ENCODE data around the gene SLC45A1. TPM values are rescaled to one million over a fixed set of nuclear protein-coding genes. Genes with fewer than 3 reads are reported as not detected.
A peak's percentile ranks its signal among the peaks of the same experiment; 100 is the strongest.
"Not testable (repeated sequence)": the region's sequence is repeated elsewhere in the genome, so short reads cannot be mapped to it uniquely, and the experiment has no call there.

The SLC45A1 gene
- total RNA-seq: 1.8 TPM
- long read RNA-seq, partial matches to known transcripts: 0 of 7 reads
- long read RNA-seq, other reads (novel, unspliced or antisense): 2 of 7 reads

- DNase-seq: peak; percentile 85
- Histone ChIP-seq H3K9me3 (replicated peaks) (no peaks in the 10 kb centered on the region), H3K27ac (replicated peaks) (peak within 1 kb of the TSS; percentile 67), H3K27me3 (ENCODE audit: low read depth) (no peaks in the 10 kb centered on the region), H3K4me3 (peak within 1 kb of the TSS; percentile 85), H3K36me3 (no peaks in the 10 kb centered on the region), H3K4me1 (peaks cover 37% of the 10 kb centered on the region)
- no peak for TF ChIP-seq CTCF (IDR thresholded peaks at IDR 0.05; ENCODE audit: borderline replicate concordance)
- intact Hi-C loops (cut with micrococcal nuclease): no loop called here
Observed at GRCh38 chr1:8317647-8318381, at the start of gene SLC45A1. TSS of gene SLC45A1 (plus strand) at chr1:8318114. CDS start at chr1:8324330, 6,216 bp downstream.

GRCh38 chr1:8273036-8273435, 44.9 kb upstream of the SLC45A1 start:
- Histone ChIP-seq H3K9me3 (replicated peaks) (no peaks in the 10 kb centered on the region), H3K4me1 (no peaks in the 10 kb centered on the region), H3K36me3 (no peaks in the 10 kb centered on the region), H3K4me3 (no peak overlapping the region), H3K27me3 (ENCODE audit: low read depth) (peaks cover 11% of the 10 kb centered on the region), H3K27ac (replicated peaks) (no peak overlapping the region)
- intact Hi-C loops (cut with micrococcal nuclease): no loop called here
- no peak for TF ChIP-seq CTCF (IDR thresholded peaks at IDR 0.05; ENCODE audit: borderline replicate concordance)
- no peak for DNase-seq

DNA sequence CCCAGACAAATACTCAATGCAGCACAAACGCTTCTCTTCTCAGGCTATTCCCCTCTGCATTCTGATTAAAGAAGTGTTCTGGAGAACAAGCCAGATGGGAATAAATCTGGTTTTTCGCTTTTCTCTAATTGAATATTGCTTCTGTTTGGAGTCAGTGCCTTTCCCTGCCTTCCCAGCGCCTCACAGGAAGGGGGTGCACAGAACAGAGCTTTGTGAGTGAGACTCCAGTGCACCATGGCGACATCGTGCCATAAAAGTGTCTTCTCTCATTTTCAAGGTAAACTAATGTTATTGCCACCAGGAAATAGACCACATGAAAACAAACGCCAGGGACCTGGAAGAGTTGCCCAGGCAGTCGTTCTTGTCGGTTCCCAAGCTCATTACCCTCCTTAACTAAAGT, 43.6 kb upstream of the SLC45A1 start:
- Histone ChIP-seq H3K4me1 (no peaks in the 10 kb centered on the region), H3K27ac (replicated peaks) (no peak overlapping the region), H3K4me3 (no peak overlapping the region), H3K36me3 (no peaks in the 10 kb centered on the region), H3K27me3 (ENCODE audit: low read depth) (peaks cover 11% of the 10 kb centered on the region), H3K9me3 (replicated peaks) (no peaks in the 10 kb centered on the region)
- TF ChIP-seq CTCF (IDR thresholded peaks at IDR 0.05; ENCODE audit: borderline replicate concordance): no peak
- intact Hi-C loops (cut with micrococcal nuclease): no loop called here
- no peak for DNase-seq

- intact Hi-C loops (cut with micrococcal nuclease): no loop called here
- Histone ChIP-seq H3K4me1 (no peaks in the 10 kb centered on the region), H3K4me3 (no peak overlapping the region), H3K36me3 (no peaks in the 10 kb centered on the region), H3K27me3 (ENCODE audit: low read depth) (peaks cover 11% of the 10 kb centered on the region), H3K27ac (replicated peaks) (no peak overlapping the region), H3K9me3 (replicated peaks) (no peaks in the 10 kb centered on the region)
- no peak for DNase-seq
- no peak for TF ChIP-seq CTCF (IDR thresholded peaks at IDR 0.05; ENCODE audit: borderline replicate concordance)
Observed at GRCh38 chr1:8276173-8276914, 41.6 kb upstream of the SLC45A1 start.

DNA sequence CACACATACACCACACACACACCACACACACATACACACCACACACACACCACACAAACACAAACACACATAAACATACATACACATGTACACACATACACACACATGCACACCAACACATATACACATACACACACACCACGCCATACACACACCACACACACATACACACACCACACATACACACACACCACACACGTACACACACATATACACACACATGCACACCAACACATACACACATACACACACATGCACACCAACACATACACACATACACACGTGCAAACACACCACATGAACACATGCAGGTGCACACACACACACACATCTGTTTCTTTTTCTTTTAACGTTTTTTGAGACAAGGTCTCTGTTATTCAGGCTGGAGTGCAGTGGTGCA, 41.0 kb upstream of the SLC45A1 start:
- no peak for TF ChIP-seq CTCF (IDR thresholded peaks at IDR 0.05; ENCODE audit: borderline replicate concordance)
- Histone ChIP-seq H3K4me1 (no peaks in the 10 kb centered on the region), H3K27ac (replicated peaks) (no peak overlapping the region), H3K9me3 (replicated peaks) (no peaks in the 10 kb centered on the region), H3K4me3 (no peak overlapping the region), H3K27me3 (ENCODE audit: low read depth) (peaks cover 12% of the 10 kb centered on the region), H3K36me3 (no peaks in the 10 kb centered on the region)
- intact Hi-C loops (cut with micrococcal nuclease): no loop called here
- no peak for DNase-seq

DNA sequence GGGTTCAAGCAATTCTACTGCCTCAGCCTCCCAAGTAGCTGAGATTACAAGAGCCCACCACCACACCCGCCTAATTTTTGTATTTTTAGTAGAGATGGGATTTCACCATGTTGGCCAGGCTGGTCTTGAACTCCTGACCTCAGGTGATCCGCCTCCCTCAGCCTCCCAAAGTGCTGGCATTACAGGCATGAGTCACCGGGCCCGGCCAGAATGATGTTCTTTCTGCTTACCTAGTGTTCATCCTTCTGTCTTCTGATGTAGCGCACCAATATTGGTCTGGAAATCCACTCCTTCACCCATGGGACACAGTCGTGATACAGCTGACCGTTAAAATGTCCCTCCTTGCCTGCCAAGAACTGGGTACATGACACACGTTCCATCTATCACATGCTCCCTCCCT, 39.2 kb upstream of the SLC45A1 start:
- H3K27ac ChIP-seq (replicated peaks); H3K4me3 ChIP-seq; H3K9me3 ChIP-seq (replicated peaks); H3K4me1 ChIP-seq; H3K36me3 ChIP-seq; DNase-seq; intact Hi-C loops (cut with micrococcal nuclease): not testable (repeated sequence)
- peaks cover 18% of the 10 kb centered on the region for H3K27me3 ChIP-seq (ENCODE audit: low read depth)

Measured in left ventricle myocardium inferior (tissue), 1 donor.